CD4-positive, alpha-beta memory T cell (primary cell): ENCODE data around the gene RBM20. TPM values are rescaled to one million over a fixed set of nuclear protein-coding genes. Genes with fewer than 3 reads are reported as not detected.

Experiments used
- CTCF ChIA-PET: fragments of 350-600 bp; sonication (Branson Sonifier 250); formaldehyde crosslinking; loops from one replicate; lab custom pipeline; 2021; ENCODE audit warnings: inconsistent platforms; ENCODE audit not compliant: partially characterized antibody; lab: Charles Lee
- POLR2A ChIA-PET: fragments of 350-600 bp; sonication (Branson Sonifier 250); formaldehyde crosslinking; loops from one replicate; lab custom pipeline; 2021; ENCODE audit not compliant: partially characterized antibody; lab: Charles Lee
- DNase-seq, 5 donors: peaks; one replicate each; pipeline versions ENCODE4 v3.0.0 to v3.0.0-alpha.2; 2020 to 2022; ENCODE audit warnings: mixed read lengths in 1 of 5
- H3K27ac ChIP-seq: one replicate; pipeline ENCODE4 v1.7.0; 2013; ENCODE audit warnings: low read depth, low read length
- H3K27me3 ChIP-seq: 2 replicates; pipeline ENCODE4 v1.7.0; 2013; ENCODE audit warnings: mild to moderate bottlenecking, low read length, moderate library complexity; ENCODE audit not compliant: insufficient read depth
- H3K36me3 ChIP-seq: 2 replicates; pipeline ENCODE4 v1.7.0; 2013; ENCODE audit warnings: mild to moderate bottlenecking, low read length, moderate library complexity; ENCODE audit not compliant: insufficient read depth
- H3K4me1 ChIP-seq: 2 replicates; pipeline ENCODE4 v1.7.0; 2013; ENCODE audit warnings: mild to moderate bottlenecking, low read length, moderate library complexity; ENCODE audit not compliant: insufficient read depth
- H3K4me3 ChIP-seq, 2 donors: one replicate each; pipeline ENCODE4 v1.7.0; 2013; ENCODE audit warnings: low read length in 2 of 2, mild to moderate bottlenecking in 1 of 2
- H3K9me3 ChIP-seq, 2 donors: one replicate each; pipeline ENCODE4 v1.7.0; 2013; ENCODE audit warnings: low read length in 2 of 2, control low read depth in 1 of 2; ENCODE audit not compliant: control insufficient read depth in 1 of 2
- H3K27ac Mint-ChIP-seq, 7 donors: one replicate each; pipeline ENCODE4 v1.8.0; 2020 to 2021; ENCODE audit warnings: mixed read lengths in 7 of 7, mild to moderate bottlenecking in 6 of 7, inconsistent platforms in 3 of 7, moderate library complexity in 3 of 7
- H3K27me3 Mint-ChIP-seq, 2 donors: one replicate each; pipeline ENCODE4 v1.8.0; 2020 to 2021; ENCODE audit warnings: mixed read lengths in 2 of 2
- H3K36me3 Mint-ChIP-seq, 2 donors: one replicate each; pipeline ENCODE4 v1.8.0; 2020 to 2021; ENCODE audit warnings: mixed read lengths in 2 of 2, inconsistent platforms in 1 of 2, mild to moderate bottlenecking in 1 of 2
- H3K4me1 Mint-ChIP-seq, 4 donors: one replicate each; pipeline ENCODE4 v1.8.0; 2020 to 2021; ENCODE audit warnings: mixed read lengths in 4 of 4, mild to moderate bottlenecking in 1 of 4
- H3K4me3 Mint-ChIP-seq, 8 donors: one replicate each; pipeline ENCODE4 v1.8.0; 2020 to 2021; ENCODE audit warnings: mixed read lengths in 8 of 8, mild to moderate bottlenecking in 7 of 8, moderate library complexity in 6 of 8, inconsistent platforms in 3 of 8
- H3K9me3 Mint-ChIP-seq, 8 donors: one replicate each; pipeline ENCODE4 v1.8.0; 2020 to 2021; ENCODE audit warnings: mixed read lengths in 8 of 8, mild to moderate bottlenecking in 5 of 8, inconsistent platforms in 3 of 8, moderate library complexity in 1 of 8
- intact Hi-C: fragments of 100-400 bp; cut with micrococcal nuclease; formaldehyde crosslinking; loops from one replicate; pipeline ENCODE4 v1.15.1; 2023
- polyA plus RNA-seq, 2 donors: library from polyadenylated mRNA; unstranded; fragments of 300-500 nt; fragmentation: Illumina TruSeq; gene quantifications; one replicate each; pipeline ENCODE4 v1.2.3, GENCODE V29; 2021
- total RNA-seq, 2 experiments: library from RNA; stranded (reverse); gene quantifications; one replicate each; pipeline ENCODE4 v1.2.3, GENCODE V29; 2021

Gene RBM20
- total and polyA plus RNA-seq, 4 experiments from 2014 or later, result 0.03 TPM; not detected in 3

GRCh38 chr10:110679486-110680272 lies 35.5 kb downstream of the RBM20 start:
- Mint-ChIP-seq H3K27me3 (peaks cover 2 to 7% of the 10 kb centered on the region in 2 donors), H3K36me3 (no peaks in the 10 kb centered on the region), H3K4me3 (no peak overlapping the region), H3K9me3 (no peaks in the 10 kb centered on the region), H3K4me1 (no peaks in the 10 kb centered on the region), H3K27ac (peak overlapping the region in 2 of 7 donors; percentile 54 to 62)
- Histone ChIP-seq H3K36me3 (no peaks in the 10 kb centered on the region), H3K4me1 (no peaks in the 10 kb centered on the region), H3K27ac (no peak overlapping the region), H3K9me3 (no peaks in the 10 kb centered on the region), H3K27me3 (no peaks in the 10 kb centered on the region), H3K4me3 (no peak overlapping the region)
- intact Hi-C loops, result no loop called here
- DNase-seq, result no peak
- CTCF ChIA-PET, result interaction anchor here (2.0 to 6.3 kb wide), 2 partner anchors 8 to 69 kb away, joined by 7 to 50 read pairs; no protein-coding TSS in a partner anchor
- POLR2A ChIA-PET, result no interaction called here

GRCh38 chr10:110680273-110681020 lies 36.3 kb downstream of the RBM20 start:
- Mint-ChIP-seq H3K4me1 (no peaks in the 10 kb centered on the region), H3K36me3 (no peaks in the 10 kb centered on the region), H3K27ac (peak overlapping the region in 1 of 7 donors; percentile 38), H3K9me3 (no peaks in the 10 kb centered on the region), H3K4me3 (no peak overlapping the region), H3K27me3 (peaks cover 3 to 8% of the 10 kb centered on the region in 2 donors)
- ChIA-PET POLR2A (no interaction called here), CTCF (interaction anchor here (2.0 to 6.3 kb wide), 2 partner anchors 9 to 70 kb away, joined by 7 to 50 read pairs; no protein-coding TSS in a partner anchor)
- Histone ChIP-seq H3K27ac (no peak overlapping the region), H3K4me3 (no peak overlapping the region), H3K36me3 (no peaks in the 10 kb centered on the region), H3K9me3 (no peaks in the 10 kb centered on the region), H3K27me3 (no peaks in the 10 kb centered on the region), H3K4me1 (no peaks in the 10 kb centered on the region)
- no peak for DNase-seq
- intact Hi-C loops, result loop anchor here (1.0 kb wide), 1 partner anchor 70 kb away; no protein-coding TSS in a partner anchor

GRCh38 chr10:110681023-110681681 lies 37.0 kb downstream of the RBM20 start:
- Mint-ChIP-seq H3K27ac (no peak overlapping the region), H3K27me3 (peaks cover 3 to 9% of the 10 kb centered on the region in 2 donors), H3K9me3 (no peaks in the 10 kb centered on the region), H3K36me3 (no peaks in the 10 kb centered on the region), H3K4me1 (no peaks in the 10 kb centered on the region), H3K4me3 (no peak overlapping the region)
- Histone ChIP-seq H3K36me3 (no peaks in the 10 kb centered on the region), H3K9me3 (no peaks in the 10 kb centered on the region), H3K27me3 (no peaks in the 10 kb centered on the region), H3K4me1 (no peaks in the 10 kb centered on the region), H3K27ac (no peak overlapping the region), H3K4me3 (no peak overlapping the region)
- POLR2A ChIA-PET, result no interaction called here
- CTCF ChIA-PET, result interaction anchor here (2.0 to 6.3 kb wide), 2 partner anchors 9 to 71 kb away, joined by 7 to 50 read pairs; no protein-coding TSS in a partner anchor
- intact Hi-C loops, result loop anchor here (1.0 kb wide), 1 partner anchor 71 kb away; no protein-coding TSS in a partner anchor
- peak in 4 of 5 donors; percentile 2 to 9 (median 7) for DNase-seq

GRCh38 chr10:110682348-110682747 lies 38.2 kb downstream of the RBM20 start:
- no peak overlapping the region for H3K27ac ChIP-seq
- Mint-ChIP-seq H3K4me1 (no peaks in the 10 kb centered on the region), H3K27ac (no peak overlapping the region), H3K27me3 (peaks cover 3 to 9% of the 10 kb centered on the region in 2 donors), H3K4me3 (no peak overlapping the region), H3K36me3 (no peaks in the 10 kb centered on the region), H3K9me3 (no peaks in the 10 kb centered on the region)
- H3K4me1 ChIP-seq, result no peaks in the 10 kb centered on the region
- no peak overlapping the region for H3K4me3 ChIP-seq
- POLR2A ChIA-PET, result no interaction called here
- no peaks in the 10 kb centered on the region for H3K9me3 ChIP-seq
- intact Hi-C loops, result no loop called here
- no peaks in the 10 kb centered on the region for H3K27me3 ChIP-seq
- H3K36me3 ChIP-seq, result no peaks in the 10 kb centered on the region
- DNase-seq, result no peak
- CTCF ChIA-PET, result interaction anchor here (1.0 to 6.3 kb wide), 2 partner anchors 10 to 32 kb away, joined by 4 to 50 read pairs; no protein-coding TSS in a partner anchor

- intact Hi-C loops, result no loop called here
Observed at GRCh38 chr10:110684800-110685446, 40.8 kb downstream of the RBM20 start.

GRCh38 chr10:110686047-110686446 lies 41.9 kb downstream of the RBM20 start:
- ChIA-PET POLR2A (no interaction called here), CTCF (interaction anchor here (0.7 to 6.3 kb wide), 2 partner anchors 14 to 75 kb away, joined by 3 to 50 read pairs; no protein-coding TSS in a partner anchor)
- H3K27me3 ChIP-seq, result no peaks in the 10 kb centered on the region
- no peak overlapping the region for H3K27ac Mint-ChIP-seq
- H3K4me1 ChIP-seq, result no peaks in the 10 kb centered on the region
- H3K4me1 Mint-ChIP-seq, result no peaks in the 10 kb centered on the region
- H3K9me3 Mint-ChIP-seq, result peaks cover 0 to 2% (median 0%) of the 10 kb centered on the region in 8 donors
- no peak for DNase-seq
- H3K4me3 Mint-ChIP-seq, result no peak overlapping the region
- peaks cover 3 to 9% of the 10 kb centered on the region in 2 donors for H3K27me3 Mint-ChIP-seq
- no peaks in the 10 kb centered on the region for H3K36me3 ChIP-seq
- no peak overlapping the region for H3K4me3 ChIP-seq
- no peak overlapping the region for H3K27ac ChIP-seq
- H3K9me3 ChIP-seq, result no peaks in the 10 kb centered on the region
- intact Hi-C loops, result no loop called here
- H3K36me3 Mint-ChIP-seq, result no peaks in the 10 kb centered on the region

More at GRCh38 chr10:110684800-110685446, 40.8 kb downstream of the RBM20 start:
- H3K27me3 ChIP-seq, result no peaks in the 10 kb centered on the region
- H3K36me3 ChIP-seq, result no peaks in the 10 kb centered on the region
- Mint-ChIP-seq H3K9me3 (no peaks in the 10 kb centered on the region), H3K27ac (peak overlapping the region in 1 of 7 donors; percentile 61), H3K4me1 (no peaks in the 10 kb centered on the region), H3K4me3 (no peak overlapping the region), H3K27me3 (peaks cover 3 to 9% of the 10 kb centered on the region in 2 donors), H3K36me3 (no peaks in the 10 kb centered on the region)
- CTCF ChIA-PET, result interaction anchor here (6.3 kb wide), 1 partner anchor 13 kb away, joined by 50 read pairs; no protein-coding TSS in a partner anchor
- H3K4me1 ChIP-seq, result no peaks in the 10 kb centered on the region
- DNase-seq, result no peak
- H3K4me3 ChIP-seq, result no peak overlapping the region
- H3K27ac ChIP-seq, result no peak overlapping the region
- H3K9me3 ChIP-seq, result no peaks in the 10 kb centered on the region
- POLR2A ChIA-PET, result no interaction called here
